ENCODE data around the gene VPS8. TPM values are rescaled to one million over a fixed set of nuclear protein-coding genes. Genes with fewer than 3 reads are reported as not detected.

VPS8 gene
- total RNA-seq, 6 experiments from 2014 or later: 26.8 to 34.8 (median 33.0) TPM

DNA sequence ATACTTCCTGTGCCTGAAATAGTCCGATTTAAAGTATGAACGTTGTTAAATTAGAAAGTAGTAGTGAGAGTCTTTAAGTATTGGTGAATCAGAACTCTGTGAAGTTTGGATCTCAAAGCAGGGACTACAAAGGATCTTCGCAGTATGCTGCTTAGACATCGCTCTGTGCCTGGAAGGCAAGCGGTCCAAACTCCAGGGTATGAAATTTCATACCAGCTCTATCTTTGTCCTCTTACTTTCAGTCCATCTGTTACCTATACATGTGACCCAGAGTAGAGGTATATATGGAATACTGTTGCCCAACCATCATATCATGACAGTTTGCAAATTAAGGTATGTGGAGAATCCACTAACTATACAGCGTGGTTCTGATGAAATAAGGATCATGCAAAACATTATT lies 34.5 kb downstream of the VPS8 start:
- no peak for DNase-seq
- Mint-ChIP-seq H3K27ac (no peak overlapping the region), H3K9me3 (no peaks in the 10 kb centered on the region), H3K4me1 (ENCODE audit: low read depth) (peaks cover 20% of the 10 kb centered on the region), H3K36me3 (ENCODE audit: low read depth) (peaks cover 8% of the 10 kb centered on the region; the same call in 1 of the 2 replicates), H3K4me3 (no peak overlapping the region), H3K27me3 (ENCODE audit: insufficient read depth) (no peaks in the 10 kb centered on the region)
- TF ChIP-seq, protein P1, sequence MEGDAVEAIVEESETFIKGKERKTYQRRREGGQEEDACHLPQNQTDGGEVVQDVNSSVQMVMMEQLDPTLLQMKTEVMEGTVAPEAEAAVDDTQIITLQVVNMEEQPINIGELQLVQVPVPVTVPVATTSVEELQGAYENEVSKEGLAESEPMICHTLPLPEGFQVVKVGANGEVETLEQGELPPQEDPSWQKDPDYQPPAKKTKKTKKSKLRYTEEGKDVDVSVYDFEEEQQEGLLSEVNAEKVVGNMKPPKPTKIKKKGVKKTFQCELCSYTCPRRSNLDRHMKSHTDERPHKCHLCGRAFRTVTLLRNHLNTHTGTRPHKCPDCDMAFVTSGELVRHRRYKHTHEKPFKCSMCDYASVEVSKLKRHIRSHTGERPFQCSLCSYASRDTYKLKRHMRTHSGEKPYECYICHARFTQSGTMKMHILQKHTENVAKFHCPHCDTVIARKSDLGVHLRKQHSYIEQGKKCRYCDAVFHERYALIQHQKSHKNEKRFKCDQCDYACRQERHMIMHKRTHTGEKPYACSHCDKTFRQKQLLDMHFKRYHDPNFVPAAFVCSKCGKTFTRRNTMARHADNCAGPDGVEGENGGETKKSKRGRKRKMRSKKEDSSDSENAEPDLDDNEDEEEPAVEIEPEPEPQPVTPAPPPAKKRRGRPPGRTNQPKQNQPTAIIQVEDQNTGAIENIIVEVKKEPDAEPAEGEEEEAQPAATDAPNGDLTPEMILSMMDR (IDR thresholded peaks at IDR 0.05): no peak

DNA sequence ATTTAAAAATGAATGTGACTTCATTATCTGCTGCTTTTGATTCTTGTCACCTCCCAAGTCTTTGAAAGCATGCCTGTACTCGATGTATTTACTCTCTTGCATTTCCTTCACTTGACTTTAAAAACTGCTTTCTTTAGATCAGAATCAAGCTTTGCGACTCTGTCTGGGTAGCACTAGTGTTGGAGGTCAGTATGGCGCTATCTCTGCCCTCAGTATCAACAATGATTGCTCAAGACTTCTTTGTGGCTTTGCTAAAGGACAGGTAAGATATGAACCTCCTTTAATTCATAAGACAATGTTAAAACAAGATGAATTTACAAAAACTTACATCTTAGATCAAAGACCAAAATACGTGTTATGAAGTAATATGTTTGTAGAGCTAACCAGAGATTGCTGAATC lies 37.0 kb downstream of the VPS8 start:
- Mint-ChIP-seq H3K9me3 (no peaks in the 10 kb centered on the region), H3K4me3 (no peak overlapping the region), H3K27me3 (ENCODE audit: insufficient read depth) (no peaks in the 10 kb centered on the region), H3K27ac (no peak overlapping the region), H3K4me1 (ENCODE audit: low read depth) (peaks cover 2% of the 10 kb centered on the region), H3K36me3 (ENCODE audit: low read depth) (peaks cover 22% of the 10 kb centered on the region)
- TF ChIP-seq, protein P1 (IDR thresholded peaks at IDR 0.05): no peak
- DNase-seq: no peak

GRCh38 chr3:184850201-184850600 lies 38.2 kb downstream of the VPS8 start:
- TF ChIP-seq, protein P1 (IDR thresholded peaks at IDR 0.05): no peak
- no peak overlapping the region for H3K27ac Mint-ChIP-seq
- H3K36me3 Mint-ChIP-seq (ENCODE audit: low read depth): peaks cover 28% of the 10 kb centered on the region
- H3K27me3 Mint-ChIP-seq (ENCODE audit: insufficient read depth): no peaks in the 10 kb centered on the region; the same call in 1 of the 2 replicates
- no peak overlapping the region for H3K4me3 Mint-ChIP-seq
- H3K4me1 Mint-ChIP-seq (ENCODE audit: low read depth): no peaks in the 10 kb centered on the region
- no peak for DNase-seq
- no peaks in the 10 kb centered on the region for H3K9me3 Mint-ChIP-seq

GRCh38 chr3:184857099-184857498 lies 45.1 kb downstream of the VPS8 start:
- no peak for DNase-seq
- H3K36me3 Mint-ChIP-seq (ENCODE audit: low read depth): peaks cover 34% of the 10 kb centered on the region
- no peak overlapping the region for H3K27ac Mint-ChIP-seq
- no peaks in the 10 kb centered on the region; the same call in 1 of the 2 replicates for H3K27me3 Mint-ChIP-seq (ENCODE audit: insufficient read depth)
- no peaks in the 10 kb centered on the region for H3K4me1 Mint-ChIP-seq (ENCODE audit: low read depth)
- H3K9me3 Mint-ChIP-seq: no peaks in the 10 kb centered on the region
- no peak overlapping the region for H3K4me3 Mint-ChIP-seq
- TF ChIP-seq, protein P1 (IDR thresholded peaks at IDR 0.05): no peak

- Mint-ChIP-seq H3K9me3 (no peaks in the 10 kb centered on the region), H3K36me3 (ENCODE audit: low read depth) (peaks cover 15% of the 10 kb centered on the region), H3K27me3 (ENCODE audit: insufficient read depth) (no peaks in the 10 kb centered on the region), H3K4me1 (ENCODE audit: low read depth) (no peaks in the 10 kb centered on the region), H3K4me3 (no peak overlapping the region), H3K27ac (no peak overlapping the region)
- no peak for DNase-seq
- TF ChIP-seq, protein P1 (IDR thresholded peaks at IDR 0.05): no peak
Observed at GRCh38 chr3:184864000-184864399, 52.0 kb downstream of the VPS8 start.

- DNase-seq: no peak
- no peaks in the 10 kb centered on the region for H3K9me3 Mint-ChIP-seq
Observed at GRCh38 chr3:184868477-184868876, 56.5 kb downstream of the VPS8 start.

More at GRCh38 chr3:184868477-184868876, 56.5 kb downstream of the VPS8 start:
- Mint-ChIP-seq H3K4me1 (ENCODE audit: low read depth) (no peaks in the 10 kb centered on the region), H3K36me3 (ENCODE audit: low read depth) (peaks cover 10% of the 10 kb centered on the region), H3K27me3 (ENCODE audit: insufficient read depth) (no peaks in the 10 kb centered on the region), H3K4me3 (no peak overlapping the region), H3K27ac (no peak overlapping the region)
- TF ChIP-seq, protein P1 (IDR thresholded peaks at IDR 0.05): no peak
